Heart right ventricle (tissue), 16 donors: ENCODE results near the gene CXCL14. TPM values are rescaled to one million over a fixed set of nuclear protein-coding genes. Genes with fewer than 3 reads are reported as not detected.

Source experiments
- ATAC-seq, 8 donors: fragments of 200-7000 bp; cut with Tn5 transposase; one replicate each; pipeline ENCODE4 v1.9.1; 2020; ENCODE audit warnings: mild to moderate bottlenecking in 8 of 8, moderate library complexity in 8 of 8, moderate number of reproducible peaks in 1 of 8
- DNase-seq, 2 donors: peaks; one replicate each; pipeline ENCODE4 v3.0.0-alpha.2; 2020
- H3K27ac ChIP-seq, 10 donors: fragments of 200-600 bp; sonication (generic) in 2 of 10; one replicate each; pipeline versions ENCODE4 v1.5.0 to v1.8.0; 2020 to 2022; ENCODE audit warnings: mild to moderate bottlenecking in 3 of 10
- H3K27me3 ChIP-seq, 7 donors: fragments of 200-600 bp; one replicate each; pipeline ENCODE4 v1.8.0; 2021 to 2022; ENCODE audit warnings: mild to moderate bottlenecking in 2 of 7
- H3K36me3 ChIP-seq, 9 donors: fragments of 200-600 bp; sonication (generic) in 1 of 9; one replicate each; pipeline versions ENCODE4 v1.5.0 to v1.8.0; 2020 to 2022; ENCODE audit warnings: mild to moderate bottlenecking in 2 of 9
- H3K4me1 ChIP-seq, 9 donors: fragments of 200-600 bp; sonication (generic) in 1 of 9; one replicate each; pipeline versions ENCODE4 v1.5.0 to v1.8.0; 2020 to 2022; ENCODE audit warnings: mild to moderate bottlenecking in 4 of 9
- H3K4me3 ChIP-seq, 10 donors: fragments of 200-600 bp; sonication (generic) in 2 of 10; one replicate each; pipeline versions ENCODE4 v1.5.0 to v1.8.0; 2020 to 2022; ENCODE audit warnings: mild to moderate bottlenecking in 7 of 10, moderate library complexity in 2 of 10
- H3K9me3 ChIP-seq, 11 donors: fragments of 200-600 bp in 10 of 11; sonication (generic) in 2 of 11; one replicate each; pipeline versions ENCODE4 v1.5.0 to v1.8.0; 2013 to 2022; ENCODE audit warnings: mild to moderate bottlenecking in 2 of 11, control low read depth in 1 of 11, moderate library complexity in 1 of 11
- CTCF ChIP-seq, 9 donors: fragments of 200-600 bp; sonication (generic) in 2 of 9; IDR thresholded peaks; one replicate each; pipeline versions ENCODE4 v1.5.0 to v1.8.0; 2021 to 2022; ENCODE audit warnings: antibody characterized with exemption in 9 of 9, mild to moderate bottlenecking in 5 of 9, moderate library complexity in 1 of 9
- WGBS, 2 donors: extraction: QIAGEN DNeasy Blood & Tissue Kit; methylation state at CpG; one replicate each; pipeline ENCODE4 v1.1.7; 2013; ENCODE audit warnings: inconsistent platforms in 1 of 2; 5-methylcytosine and 5-hydroxymethylcytosine counted together
- intact Hi-C, 10 donors: fragments of 100-400 bp; cut with DNase I; formaldehyde crosslinking; loops; one replicate each; pipeline versions ENCODE4 v1.11.1 to v1.14.2; 2022
- long read RNA-seq, 3 donors: library from polyadenylated mRNA; unstranded; transcript quantifications; one replicate each; pipeline ENCODE4 v2.0.0, GENCODE V29; 2020 to 2021
- polyA plus RNA-seq, 2 donors: library from polyadenylated mRNA; stranded (reverse); fragments of 200-250 nt; gene quantifications; one replicate each; pipeline ENCODE4 v1.2.3, GENCODE V29; 2013
- total RNA-seq, 10 donors: library from RNA; stranded (reverse); fragmentation: NEBNext Ultra II Directional in 3 of 10; extraction: Animal tissue kit (Norgen Biotek cat#: 25700) in 3 of 10; gene quantifications; one replicate each; pipeline versions ENCODE4 v1.2.1 to v1.2.4, GENCODE V29; 2021 to 2023
- donor health status: Arrhythmogenic right ventricular cardiomyopathy.
- donor health status: ischemic (EF 13 %, LVEDD 7.1; RV severe dilation, severe dysfunction).
- donor health status: healthy with polysubstance abuse.
- donor health status: DM: no; HTN: yes; CAD: no.
- donor health status: DM: no; HTN: no; CAD: no.
- donor health status: ischemic (EF 25% LVEDD 6.9; RV normal size, moderate dysfunction).
- donor health status: ischemic (EF 25% LVEDD 5.7; RV mildly dilated, moderate dysfunction).
- donor health status: healthy.
- donor health status: DM: yes; HTN: yes; CAD: no.
- donor health status: Ischemic cardiomyopathy.
- donor health status: ischemic (EF 35%, LVEDD 5.7; RV mildly dilated, moderate dysfunction).
- donor health status: nonischemic (EF 11% LVEDD 7.7; RV severe dilation, severe dysfunction).
- donor health status: DM: yes; HTN: yes; CAD: no.
- donor health status: PGD.
- donor health status: ischemic (EF 29% LVEDD 5.4; RV normal size, mild dysfunction).
- donor health status: nonischemic (EF 23%, LVEDD 6.1; RV moderate dilation, normal function).

The CXCL14 gene
- 1 to 10 TPM in 3 of 10 donors, under 1 TPM in 7; 0.28 to 2.2 (median 0.51) TPM for total RNA-seq
- polyA plus RNA-seq: 1 to 10 TPM in 1 of 2 donors, under 1 TPM in 1; 0.30 to 1.2 TPM
- long read RNA-seq, donor 1, partial matches to known transcripts: 0 of 2 reads
- long read RNA-seq, donor 1, other reads (novel, unspliced or antisense): 0 of 2 reads
- long read RNA-seq, donor 2: 0 reads
- long read RNA-seq, donor 3, partial matches to known transcripts: 0 of 1 reads
- long read RNA-seq, donor 3, other reads (novel, unspliced or antisense): 0 of 1 reads

DNA sequence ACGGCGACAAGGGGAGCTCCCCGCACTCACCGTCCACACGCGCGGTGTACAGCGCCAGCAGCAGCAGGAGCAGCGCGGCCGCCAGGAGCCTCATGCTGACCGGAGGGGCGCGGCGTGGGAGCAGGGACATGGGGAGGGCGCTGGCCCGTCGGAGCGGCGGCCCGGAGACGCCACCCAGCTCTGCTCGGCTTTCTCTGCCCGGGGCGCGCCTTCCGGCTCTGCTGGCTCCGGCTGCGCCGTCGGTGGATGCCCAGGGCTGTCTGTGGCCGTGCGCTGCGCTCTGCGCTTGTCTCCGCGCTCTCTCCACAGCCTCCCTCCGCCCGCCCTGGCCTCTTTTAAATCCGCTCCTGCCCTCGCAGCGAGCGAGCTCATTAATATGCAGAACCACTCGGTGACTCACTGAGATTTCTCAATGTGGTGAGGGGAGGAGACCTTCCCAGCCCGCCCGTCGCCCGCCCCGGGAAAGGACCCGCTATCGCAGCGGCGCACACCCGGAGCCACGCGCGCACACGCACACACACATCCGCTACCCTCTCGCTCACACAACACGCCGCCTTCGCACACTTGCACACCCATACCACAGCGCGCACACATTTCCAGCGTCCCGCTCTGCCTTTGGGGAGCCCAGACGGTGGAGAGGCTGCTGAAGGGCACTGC is at the start of gene CXCL14:
TSS of gene CXCL14 (minus strand) at position 307 of the 657 bp plus-strand sequence. CDS start at position 94, 213 bp downstream.
- peak in 1 of 2 donors; percentile 30 for DNase-seq
- H3K27ac ChIP-seq: no peak within 1 kb of the TSS
- H3K27me3 ChIP-seq: peaks cover 0 to 96% (median 83%) of the 10 kb centered on the region in 7 donors

DNA sequence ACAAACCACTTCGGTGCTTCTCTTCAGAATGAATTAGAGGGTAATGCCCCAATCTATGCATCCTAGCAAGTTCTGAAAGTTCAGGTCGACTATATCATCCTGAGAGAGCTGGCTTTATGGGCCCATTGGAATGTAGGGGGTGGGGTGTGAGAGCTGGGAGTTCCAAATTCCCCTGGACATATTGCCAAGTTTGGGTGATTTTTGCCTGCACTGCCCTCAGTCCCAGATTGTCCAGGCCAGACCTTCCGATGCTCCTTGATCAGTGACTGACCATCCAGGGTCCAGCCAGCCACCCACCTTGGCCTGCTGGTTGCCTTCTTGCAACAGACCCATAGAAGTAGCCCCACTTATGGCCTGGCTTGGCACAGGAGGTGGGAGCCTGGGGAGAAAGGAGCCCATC is 47.8 kb upstream of the CXCL14 start:
- Histone ChIP-seq H3K4me3 (no peak overlapping the region), H3K4me1 (no peaks in the 10 kb centered on the region), H3K9me3 (no peaks in the 10 kb centered on the region), H3K36me3 (no peaks in the 10 kb centered on the region), H3K27me3 (peaks cover 0 to 14% (median 4%) of the 10 kb centered on the region in 7 donors), H3K27ac (no peak overlapping the region)
- DNase-seq: no peak
- intact Hi-C loops: no loop called here
- WGBS, 2 donors: 67 to 84% methylated on average over 3 of the region's 3 CpGs
- ATAC-seq: no peak
- no peak for TF ChIP-seq CTCF (IDR thresholded peaks at IDR 0.05)

More for the DNA sequence above, at the start of gene CXCL14:
- H3K36me3 ChIP-seq: no peaks in the 10 kb centered on the region
- H3K4me3 ChIP-seq: peak within 1 kb of the TSS in 5 of 10 donors; percentile 0 to 24 (median 5)
- TF ChIP-seq CTCF (IDR thresholded peaks at IDR 0.05): no peak
- intact Hi-C loops: no loop called here
- H3K9me3 ChIP-seq: peaks cover 0 to 16% (median 0%) of the 10 kb centered on the region in 11 donors
- H3K4me1 ChIP-seq: peaks cover 0 to 8% (median 0%) of the 10 kb centered on the region in 9 donors
- ATAC-seq: peak in 5 of 8 donors; percentile 51 to 84 (median 66)
- WGBS, 2 donors: 1 to 2% methylated on average over 66 to 68 of the region's 68 CpGs

DNA sequence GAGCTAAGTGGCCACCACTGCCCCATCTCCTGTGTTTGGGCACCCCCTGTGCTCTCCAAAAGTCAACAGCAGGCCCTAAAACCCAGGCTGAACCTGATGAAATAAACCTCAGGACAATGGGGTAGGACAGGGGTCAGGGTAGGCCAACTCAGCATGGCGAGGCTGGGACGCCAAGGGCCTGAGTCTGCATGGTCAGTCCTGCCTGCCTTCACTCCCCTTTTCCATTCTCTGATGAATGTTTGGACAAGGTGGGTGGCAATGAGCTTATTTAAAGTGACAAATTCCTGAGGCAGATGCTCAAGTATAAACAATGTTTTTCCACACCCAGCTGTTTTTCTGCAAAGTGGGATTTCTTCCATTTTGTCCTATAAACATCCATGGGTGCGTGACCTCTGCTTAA is 47.2 kb upstream of the CXCL14 start:
- intact Hi-C loops: no loop called here
- no peaks in the 10 kb centered on the region for H3K4me1 ChIP-seq
- H3K27me3 ChIP-seq: peaks cover 0 to 14% (median 4%) of the 10 kb centered on the region in 7 donors
- WGBS, 2 donors: 83 to 86% methylated on average over 3 of the region's 3 CpGs
- H3K9me3 ChIP-seq: no peaks in the 10 kb centered on the region
- H3K27ac ChIP-seq: no peak overlapping the region
- no peak for TF ChIP-seq CTCF (IDR thresholded peaks at IDR 0.05)
- no peak overlapping the region for H3K4me3 ChIP-seq
- no peak for ATAC-seq
- no peak for DNase-seq
- no peaks in the 10 kb centered on the region for H3K36me3 ChIP-seq

GRCh38 chr5:135625486-135625885 is 46.7 kb upstream of the CXCL14 start:
- Histone ChIP-seq H3K27ac (no peak overlapping the region), H3K27me3 (peaks cover 0 to 15% (median 4%) of the 10 kb centered on the region in 7 donors), H3K9me3 (no peaks in the 10 kb centered on the region), H3K4me1 (no peaks in the 10 kb centered on the region), H3K36me3 (no peaks in the 10 kb centered on the region), H3K4me3 (no peak overlapping the region)
- 82 to 90% methylated on average over 1 of the region's 1 CpG for WGBS, 2 donors
- ATAC-seq (no peak), DNase-seq (no peak)
- TF ChIP-seq CTCF (IDR thresholded peaks at IDR 0.05): no peak
- intact Hi-C loops: no loop called here
